ENCODE measurements around the gene RASA3.
"Not testable (repeated sequence)": the region's sequence is repeated elsewhere in the genome, so short reads cannot be mapped to it uniquely, and the experiment has no call there.

The RASA3 gene

DNA sequence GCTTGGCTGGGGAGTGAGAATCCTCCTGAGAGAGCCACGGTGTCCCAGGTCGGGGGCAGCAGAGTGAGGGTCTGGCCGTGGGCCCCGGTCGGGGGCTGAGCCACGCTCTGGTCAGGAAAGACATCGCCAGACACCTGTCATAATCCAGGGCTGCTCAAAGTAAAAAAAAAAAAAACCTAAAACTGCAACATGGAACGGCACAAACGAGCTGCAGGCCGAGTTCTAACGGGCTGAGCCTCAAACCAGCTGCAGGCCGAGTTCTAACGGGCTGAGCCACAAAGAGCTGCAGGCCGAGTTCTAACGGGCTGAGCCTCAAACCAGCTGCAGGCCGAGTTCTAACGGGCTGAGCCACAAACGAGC lies 21.6 kb downstream of the RASA3 start:
- FAIRE-seq, result not testable (repeated sequence)

DNA sequence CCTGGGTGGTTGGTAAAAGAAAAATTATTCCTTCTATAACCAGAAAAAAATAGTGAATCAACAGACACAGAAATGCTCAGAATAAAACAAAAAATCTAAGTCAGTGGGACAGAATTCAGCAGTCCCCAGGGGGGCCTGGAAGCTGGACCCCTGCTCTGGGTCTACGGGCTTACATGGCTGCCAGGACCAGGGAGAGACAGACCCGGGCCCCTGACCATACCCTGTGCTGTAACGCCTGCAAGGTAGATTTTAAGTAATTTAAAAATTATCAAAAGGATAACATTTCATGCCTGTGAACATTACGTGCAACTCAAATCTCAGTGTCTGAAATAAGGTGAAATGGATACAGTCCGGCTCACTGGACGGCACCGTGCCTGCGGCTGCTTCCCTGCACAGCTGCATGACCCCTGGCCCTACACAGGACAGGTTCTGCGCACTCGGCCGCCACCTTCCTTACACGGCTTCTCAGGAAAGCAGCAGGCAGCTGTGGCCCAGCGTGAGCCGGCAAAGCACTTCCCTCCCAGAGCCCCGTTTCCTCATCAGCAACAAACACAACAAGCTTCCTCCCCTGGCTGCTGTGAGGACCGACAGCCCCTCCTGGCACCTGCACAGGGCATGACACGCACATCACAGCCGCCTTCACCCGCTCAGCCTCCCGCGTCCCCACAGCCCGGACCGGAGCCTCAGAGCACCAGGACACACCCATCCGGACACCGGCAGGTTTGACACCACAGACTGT lies 22.2 kb downstream of the RASA3 start:
- no peak for FAIRE-seq

DNA sequence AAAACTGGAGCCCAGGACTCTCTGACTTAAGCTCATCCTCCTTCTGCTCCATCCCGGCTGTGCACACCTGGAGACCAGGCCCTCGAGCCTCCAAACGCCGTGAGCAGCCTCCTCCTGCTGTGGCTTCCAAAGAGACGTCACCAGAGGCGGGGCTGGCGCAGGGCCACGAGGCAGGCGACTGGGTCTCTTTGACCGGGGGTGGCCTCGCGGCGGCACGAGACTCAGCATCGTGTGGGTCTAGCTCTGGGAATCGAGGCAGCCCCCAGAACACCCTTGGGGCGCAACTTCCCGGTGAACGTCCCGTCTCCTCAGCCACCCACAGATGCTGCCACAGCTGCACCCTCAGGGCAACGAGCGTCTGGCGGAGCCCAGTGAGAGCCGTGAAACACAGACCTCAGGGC lies 22.8 kb downstream of the RASA3 start:
- no peak for FAIRE-seq

DNA sequence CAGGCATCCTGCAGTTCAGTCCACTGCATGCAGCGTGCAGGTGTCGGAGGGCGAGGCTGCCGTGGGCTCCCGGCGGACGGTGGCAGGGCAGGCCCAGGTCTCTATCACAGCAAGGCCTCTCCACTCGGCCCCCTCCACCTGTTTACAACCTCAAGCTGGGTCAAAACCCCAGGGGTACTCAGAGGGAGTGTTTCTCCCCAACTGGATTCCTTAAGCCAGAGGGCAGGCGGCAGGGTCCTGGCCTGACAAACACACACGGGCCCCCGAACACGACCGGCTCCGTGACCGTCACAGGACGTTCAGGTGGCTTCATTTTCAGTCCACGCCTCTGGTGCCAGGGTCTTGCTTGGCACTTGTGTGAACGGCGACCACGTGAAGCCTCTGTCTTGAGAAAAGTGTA lies 23.5 kb downstream of the RASA3 start:
- no peak for FAIRE-seq

DNA sequence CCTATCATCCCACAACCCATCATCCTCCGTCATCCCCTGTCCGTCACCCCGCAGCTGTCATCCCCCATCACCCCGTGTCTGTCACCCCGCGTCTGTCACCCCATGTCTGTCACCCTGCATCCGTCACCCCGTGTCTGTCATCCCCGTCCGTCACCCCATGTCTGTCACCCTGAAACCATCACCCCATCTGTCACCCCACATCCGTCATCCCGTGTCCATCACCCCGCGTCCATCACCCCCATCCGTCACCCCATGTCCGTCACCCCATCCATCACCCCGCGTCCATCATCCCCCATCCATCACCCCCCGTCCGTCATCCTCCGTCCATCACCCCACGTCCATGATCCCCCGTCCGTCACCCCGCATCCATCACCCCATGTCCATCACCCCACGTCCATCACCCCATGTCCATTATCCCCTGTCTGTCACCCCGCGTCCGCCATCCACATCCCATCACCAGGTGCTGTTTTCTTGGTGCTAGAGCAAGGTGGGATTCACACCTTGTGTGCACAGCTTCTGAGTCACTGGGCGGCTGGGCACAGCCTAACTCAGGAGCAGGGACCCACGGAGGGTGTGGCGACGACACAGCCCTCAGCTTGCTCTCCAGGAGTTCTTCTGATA lies 24.2 kb downstream of the RASA3 start:
- FAIRE-seq, result no peak

DNA sequence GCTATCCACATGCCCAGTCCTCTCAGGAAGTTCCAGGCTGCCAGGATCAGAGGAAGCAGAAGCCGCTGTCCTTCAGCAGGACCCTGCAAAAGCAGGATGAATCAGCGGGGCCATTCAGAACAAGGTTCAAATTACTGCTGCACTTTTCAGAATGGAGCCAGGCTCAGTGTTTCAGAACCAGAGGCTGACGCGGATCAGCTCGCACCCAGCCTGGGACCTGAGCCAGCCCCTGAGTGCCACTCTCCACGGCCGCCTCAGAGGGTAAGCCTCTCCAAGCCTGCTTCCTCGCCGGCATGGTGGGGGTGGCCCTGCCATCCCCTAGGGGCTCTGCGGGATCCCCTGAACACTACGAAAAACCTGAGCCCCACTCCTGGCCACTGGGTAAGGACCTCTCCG lies 24.7 kb downstream of the RASA3 start:
- no peak for FAIRE-seq

DNA sequence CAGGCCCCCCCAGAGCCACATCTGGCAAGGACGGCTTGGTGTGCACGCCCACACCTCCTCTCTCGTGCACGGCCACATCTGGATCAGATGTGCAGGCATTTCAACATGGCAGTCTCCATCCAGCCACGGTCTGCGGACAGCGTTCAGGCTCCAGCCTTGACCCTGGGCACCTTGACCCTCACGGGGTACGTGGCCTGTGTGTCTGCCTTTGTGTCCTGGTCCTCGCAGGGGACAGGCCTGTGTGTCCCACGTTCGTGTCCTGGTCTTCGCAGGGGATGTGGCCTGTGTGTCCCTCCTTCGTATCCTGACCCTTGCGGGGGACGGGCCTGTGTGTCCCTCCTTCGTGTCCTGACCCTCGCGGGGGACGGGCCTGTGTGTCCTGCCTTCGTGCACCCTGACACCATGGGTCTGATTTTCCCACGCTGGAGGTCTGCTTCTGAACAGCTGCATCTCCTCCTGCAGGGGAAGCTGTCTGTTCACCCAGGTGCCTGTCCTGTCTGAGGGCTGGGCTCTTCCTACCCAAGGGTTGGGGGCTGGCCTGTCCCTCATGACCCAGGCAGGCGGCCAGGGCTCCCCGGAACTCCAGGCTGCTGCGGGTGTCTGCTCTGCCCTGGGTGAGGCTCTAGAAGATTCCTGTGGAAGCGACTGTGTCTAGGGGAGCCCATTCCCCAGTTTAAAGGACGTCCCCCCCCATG lies 25.3 kb downstream of the RASA3 start:
- FAIRE-seq, result no peak

DNA sequence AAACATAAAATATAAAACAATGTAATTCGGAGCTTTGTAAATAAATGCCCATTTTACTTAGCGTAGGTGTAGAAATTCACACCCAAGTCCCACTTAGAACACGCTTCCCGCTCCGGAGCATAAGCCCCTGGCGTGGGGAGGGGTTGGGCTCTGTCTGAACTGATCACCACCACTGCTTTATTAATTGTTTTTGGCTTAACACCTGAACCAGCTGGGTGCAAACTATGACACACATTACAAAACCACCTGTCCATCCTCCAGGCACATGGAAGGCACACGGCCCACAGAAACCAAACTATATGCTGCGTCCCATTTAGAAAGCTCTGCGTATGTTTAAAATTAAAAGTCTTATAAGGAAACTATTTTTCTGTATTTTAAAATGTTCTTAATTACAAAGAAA lies 25.9 kb downstream of the RASA3 start:
- FAIRE-seq, result no peak

DNA sequence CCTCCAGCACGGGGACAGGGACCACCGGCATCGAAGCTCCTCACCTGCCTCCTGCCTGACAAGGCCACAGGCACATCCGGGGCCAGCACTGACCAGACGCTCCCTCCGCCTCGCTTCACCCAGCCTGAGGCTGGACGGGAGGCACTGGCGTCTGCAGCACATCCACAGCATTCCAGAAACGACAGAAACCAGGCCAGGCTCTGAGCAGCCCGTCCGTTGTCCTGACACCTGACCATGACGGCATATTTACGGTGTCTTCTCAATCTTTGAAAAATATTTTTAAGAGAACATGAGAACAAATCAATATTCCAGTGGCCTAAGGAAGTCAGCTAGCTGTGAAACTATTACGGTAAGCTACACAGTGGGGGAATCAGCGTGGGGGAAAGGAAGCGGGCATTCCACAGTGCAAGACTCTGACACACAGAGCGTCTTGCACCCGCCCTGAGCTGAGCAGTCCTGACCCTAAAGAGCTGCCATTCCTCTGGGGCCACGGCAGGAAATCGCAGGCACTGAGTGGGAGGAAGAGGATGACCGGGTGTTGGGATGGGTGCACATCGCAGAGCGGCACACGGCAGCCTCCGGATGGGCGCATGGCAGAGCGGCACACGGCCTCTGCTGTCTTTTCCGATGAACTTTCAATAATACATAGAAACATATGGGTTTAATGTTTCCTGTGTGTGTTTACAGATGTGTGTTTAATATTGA lies 26.8 kb downstream of the RASA3 start:
- no peak for FAIRE-seq

DNA sequence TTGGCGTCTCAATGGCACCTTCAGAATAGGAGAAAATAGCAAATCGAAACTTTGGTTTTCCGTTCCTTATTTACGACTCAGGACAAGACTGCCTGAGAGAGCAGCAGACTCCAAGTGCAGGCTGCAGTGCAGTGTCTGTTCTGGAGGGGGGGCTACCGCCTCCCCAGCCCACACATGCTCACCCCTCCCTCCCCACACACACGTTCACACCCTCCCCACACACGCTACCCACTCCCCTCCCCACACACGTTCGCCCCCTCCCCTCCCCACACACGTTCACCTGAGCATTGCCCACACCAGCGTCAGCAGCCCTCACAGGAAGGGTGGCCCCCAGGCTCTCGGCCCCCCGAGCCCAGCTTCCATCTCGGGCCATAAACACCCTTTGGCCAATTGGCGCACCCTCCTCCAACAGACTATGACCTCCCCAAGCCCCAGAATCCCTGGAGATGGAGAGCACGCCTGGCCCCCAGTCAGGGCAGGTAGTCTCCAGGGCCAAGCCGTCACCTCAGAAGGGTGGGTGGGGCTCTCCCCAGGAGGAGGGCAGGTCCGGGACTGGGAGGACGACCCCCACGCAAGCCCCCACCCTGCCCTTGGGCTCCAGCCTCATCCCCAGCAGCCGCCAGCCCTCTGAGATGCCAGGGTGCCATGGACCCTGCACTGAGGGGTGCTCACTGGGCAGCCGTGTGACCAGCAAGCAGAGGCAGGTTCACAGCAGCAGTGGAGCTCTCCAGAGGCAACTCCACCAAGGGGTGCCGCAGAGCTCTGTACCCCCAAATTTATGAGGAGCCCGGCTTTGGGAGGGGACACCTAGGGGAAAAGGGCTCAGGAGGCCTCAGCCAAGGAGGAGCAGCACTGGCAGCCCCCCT lies 27.5 kb downstream of the RASA3 start:
- FAIRE-seq, result no peak

DNA sequence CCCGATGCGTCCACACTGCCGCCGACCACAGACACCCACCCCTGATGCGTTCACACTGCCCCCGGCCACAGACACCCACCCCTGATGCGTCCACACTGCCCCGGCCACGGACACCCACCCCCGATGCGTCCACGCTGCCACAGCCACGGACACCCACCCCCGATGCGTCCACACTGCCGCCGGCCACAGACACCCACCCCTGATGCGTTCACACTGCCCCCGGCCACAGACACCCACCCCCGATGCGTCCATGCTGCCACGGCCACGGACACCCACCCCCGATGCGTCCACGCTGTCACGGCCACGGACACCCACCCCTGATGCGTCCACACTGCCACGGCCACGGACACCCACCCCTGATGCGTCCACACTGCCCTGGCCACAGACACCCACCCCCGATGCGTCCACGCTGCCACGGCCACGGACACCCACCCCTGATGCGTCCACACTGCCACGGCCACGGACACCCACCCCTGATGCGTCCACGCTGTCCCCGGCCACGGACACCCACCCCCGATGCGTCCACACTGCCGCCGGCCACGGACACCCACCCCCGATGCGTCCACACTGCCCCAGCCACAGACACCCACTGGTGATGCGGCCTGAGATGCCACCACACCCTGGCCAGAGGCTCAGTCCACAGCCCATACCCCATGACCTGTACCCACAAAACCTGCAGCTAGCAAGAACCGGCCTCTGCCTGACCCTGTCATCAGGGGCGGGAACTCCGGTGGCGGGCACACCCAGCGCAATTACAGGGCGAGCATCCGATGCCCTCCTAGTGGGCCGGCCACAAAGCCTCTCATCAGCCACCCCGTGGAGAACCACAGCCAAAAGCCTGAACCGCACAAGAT lies 28.4 kb downstream of the RASA3 start:
- no peak for FAIRE-seq

DNA sequence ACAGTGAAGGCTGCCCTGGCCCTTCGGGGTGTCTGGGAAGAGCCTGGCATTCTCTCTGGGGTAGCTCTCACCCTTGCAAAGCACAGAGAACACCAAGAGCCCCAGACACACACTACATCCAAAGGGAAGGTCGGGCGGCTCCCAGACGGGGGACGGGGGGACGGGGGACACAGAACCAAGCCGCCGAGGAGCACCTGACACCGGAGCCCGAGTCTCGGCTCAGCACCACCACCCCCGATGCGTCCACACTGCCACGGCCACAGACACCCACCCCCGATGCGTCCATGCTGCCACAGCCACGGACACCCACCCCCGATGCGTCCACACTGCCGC lies 29.2 kb downstream of the RASA3 start:
- FAIRE-seq, result not testable (repeated sequence)

DNA sequence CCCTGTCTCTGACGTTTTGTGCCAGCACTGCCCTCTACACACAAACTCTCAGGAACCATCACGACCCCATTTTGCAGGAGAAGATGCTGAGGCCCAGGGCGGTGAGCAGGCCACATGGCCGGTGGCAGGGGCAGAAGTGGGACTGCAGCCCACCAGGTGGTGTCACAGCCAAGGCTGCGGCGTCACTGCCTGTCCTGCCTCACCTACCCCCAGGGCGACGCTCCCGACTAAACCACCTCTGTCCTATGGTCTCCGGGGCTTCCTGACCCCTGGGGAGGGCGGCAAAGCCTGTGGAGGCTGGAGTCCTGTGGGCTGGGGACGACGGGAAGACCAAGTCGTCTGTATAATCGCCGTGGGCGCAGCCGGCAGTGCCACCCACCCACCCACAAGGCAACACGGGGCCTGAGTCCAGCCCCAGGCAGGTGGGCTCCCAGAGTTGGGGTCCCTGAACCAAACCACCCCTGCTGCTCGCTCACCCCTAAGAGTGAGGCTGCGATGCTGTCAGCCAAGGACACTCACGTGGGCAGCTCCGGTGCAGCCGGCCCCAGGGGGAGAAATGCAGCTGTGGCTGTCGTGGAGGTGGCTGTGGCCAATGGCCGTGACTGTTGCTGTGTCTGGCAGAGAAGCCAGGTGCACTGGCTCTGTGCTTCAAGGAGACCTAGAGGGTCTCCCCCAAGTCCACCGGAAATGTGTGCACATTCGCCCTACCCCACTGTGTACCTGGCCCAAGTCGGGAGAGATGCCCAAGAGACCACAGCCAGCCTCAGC lies 29.7 kb downstream of the RASA3 start:
- FAIRE-seq, result no peak

DNA sequence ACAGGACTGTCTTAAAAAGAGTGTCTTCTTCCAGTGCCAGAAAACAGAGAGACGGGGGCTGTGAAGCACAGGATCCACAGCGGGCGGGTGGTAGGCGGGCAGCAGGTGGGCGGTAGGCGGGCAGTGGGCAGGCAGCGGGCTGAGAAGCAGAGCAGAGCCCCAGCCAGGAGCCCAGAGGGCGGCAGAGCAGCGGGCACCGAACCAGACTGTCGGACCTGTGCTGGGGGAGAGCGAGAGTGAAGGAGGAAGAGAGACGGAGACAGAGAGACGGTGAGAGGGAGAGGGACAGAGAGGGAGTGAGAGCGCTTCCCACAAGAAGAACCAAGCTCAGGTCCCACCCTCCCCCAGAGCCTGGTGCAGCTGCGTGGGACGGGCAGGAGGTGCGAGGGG lies 30.3 kb downstream of the RASA3 start:
- no peak for FAIRE-seq

DNA sequence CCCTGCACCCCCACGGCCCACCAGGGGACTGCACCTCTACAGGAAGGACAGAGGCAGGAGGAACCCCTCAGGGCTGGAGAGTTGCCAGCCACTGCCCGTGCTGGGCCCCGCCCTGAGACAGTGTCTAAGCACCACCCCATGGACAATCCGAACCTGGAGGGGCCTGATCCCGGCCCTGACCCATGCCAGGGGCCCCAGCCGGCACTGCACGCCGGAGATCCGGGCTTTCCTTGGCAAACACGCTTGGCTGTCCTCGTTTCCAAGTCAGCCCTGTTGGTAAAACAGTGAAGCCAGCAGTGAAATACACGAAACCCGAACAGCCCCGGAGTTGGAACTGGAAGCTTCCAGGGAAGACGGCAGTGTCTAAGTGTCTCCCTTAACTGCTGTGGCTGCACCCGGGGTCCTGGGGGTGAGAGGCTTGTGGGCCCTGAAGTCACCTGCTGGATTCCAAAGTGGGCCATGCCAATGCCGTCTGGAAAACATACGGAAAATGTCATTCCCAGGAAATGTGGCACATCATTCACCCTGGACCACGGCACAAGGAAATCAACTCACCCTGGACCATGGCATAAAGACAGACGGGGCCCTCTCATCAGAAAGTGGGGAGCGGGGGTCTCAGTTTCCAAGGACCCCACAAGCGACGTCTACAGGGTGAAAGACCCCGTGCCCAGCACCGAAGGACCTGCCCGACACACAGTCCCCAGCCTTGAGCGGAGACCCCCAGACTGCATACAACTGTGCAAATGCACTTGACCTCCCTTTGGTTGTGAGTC lies 30.9 kb downstream of the RASA3 start:
- no peak for FAIRE-seq

DNA sequence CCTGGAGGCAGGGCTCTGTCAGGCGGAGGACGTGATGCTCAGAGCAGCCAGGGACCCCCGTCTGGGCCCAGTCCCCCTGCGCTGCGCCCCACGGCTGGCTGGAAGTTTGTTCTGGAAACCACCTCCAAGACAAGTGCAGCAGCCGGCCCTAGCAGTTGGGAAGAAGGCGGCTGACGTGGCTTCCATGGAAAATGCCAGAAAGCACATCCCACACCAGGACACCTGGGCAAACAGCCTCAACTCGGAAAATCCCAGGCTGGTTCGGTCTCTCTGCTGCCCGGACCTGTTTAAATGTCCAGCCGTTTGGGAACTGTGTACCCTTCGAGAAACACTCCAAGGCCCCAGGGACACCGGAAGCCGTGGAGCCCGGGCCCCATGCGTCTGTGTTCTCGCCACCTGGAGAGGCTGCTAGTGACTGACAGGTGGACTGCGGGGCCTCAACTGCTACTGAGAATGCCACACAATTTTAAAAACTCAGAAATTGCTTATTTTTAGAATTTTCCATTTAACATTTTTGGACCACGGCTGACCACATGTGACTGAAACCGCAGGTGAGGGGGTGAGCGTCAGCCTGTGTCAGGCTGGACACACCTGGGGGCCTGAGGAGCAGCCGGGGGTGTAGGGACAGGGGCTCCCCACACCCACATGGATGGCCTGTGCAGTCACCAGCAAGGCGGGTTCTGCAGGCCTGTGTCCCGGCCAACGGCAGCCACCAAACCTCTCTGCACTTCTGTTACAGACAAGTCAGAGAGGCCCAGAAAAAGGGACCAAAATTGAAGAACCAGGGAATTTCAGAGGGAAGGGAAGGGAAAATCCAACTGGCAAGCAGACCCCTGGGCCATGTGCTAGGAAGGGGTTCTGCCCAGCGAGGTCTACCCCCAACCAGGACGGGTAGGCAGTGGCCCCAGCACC lies 31.7 kb downstream of the RASA3 start:
- no peak for FAIRE-seq

DNA sequence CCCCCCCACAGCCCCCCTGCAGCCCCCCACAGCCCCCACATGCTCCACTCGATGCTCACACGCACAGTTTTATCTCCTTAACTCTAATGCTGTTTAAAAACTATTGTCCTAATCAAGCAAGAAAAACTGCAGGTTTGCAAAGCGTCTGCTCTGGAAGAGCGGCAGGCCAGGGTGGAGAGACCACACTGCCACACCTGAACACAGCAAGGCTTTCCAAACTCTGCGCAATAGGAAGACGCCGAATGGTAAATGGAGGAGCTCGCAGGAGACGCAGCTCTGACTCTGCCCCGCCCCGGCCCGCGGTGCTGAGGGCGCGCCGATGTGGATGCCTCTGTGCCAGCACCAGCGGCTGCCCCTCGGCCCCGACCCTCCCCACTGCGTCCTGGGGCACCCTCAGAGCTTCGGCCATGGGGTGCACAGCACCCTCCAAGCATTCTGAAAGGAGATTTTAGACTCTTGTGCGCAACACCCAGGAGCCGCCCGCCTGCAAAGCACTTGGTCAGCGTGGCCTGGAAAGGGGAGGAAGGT lies 32.4 kb downstream of the RASA3 start:
- no peak for FAIRE-seq

DNA sequence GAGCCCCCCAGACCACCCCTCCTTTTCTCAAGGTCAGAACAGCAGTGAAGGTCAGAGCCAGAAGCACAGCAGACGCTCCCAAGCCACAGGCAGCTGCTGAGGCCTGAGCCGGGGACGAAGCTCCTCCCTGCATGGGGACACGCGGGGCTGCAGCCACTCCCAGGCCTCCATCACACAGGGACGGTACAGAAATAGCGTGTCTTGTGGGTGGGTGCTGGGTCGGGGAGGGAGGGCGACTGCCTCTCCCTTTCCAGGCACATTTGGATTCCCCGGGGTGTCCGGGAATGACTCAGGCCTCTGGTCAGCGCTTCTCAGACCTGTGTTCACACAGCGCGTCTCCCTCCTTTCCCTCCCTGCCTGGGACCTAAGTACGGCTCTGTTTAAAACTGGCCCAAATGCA lies 33.2 kb downstream of the RASA3 start:
- no peak for FAIRE-seq

DNA sequence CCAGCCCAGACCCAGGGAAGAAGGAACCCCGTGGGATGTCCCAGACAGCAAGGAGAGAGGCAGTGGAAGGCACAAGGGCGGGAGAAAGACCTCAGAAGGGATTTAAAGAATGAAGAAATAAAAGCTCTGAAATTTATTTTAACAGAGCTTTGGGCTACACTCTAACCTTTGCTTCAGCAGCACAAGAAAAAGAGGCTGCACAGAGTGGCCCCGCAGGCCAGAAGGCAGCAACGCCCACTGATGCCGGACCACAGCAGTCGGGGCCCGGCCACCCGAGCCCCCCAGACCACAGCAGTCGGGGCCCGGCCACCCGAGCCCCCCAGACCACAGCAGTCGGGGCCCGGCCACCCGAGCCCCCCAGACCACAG lies 33.8 kb downstream of the RASA3 start:
- not testable (repeated sequence) for FAIRE-seq

Data from islet of Langerhans (tissue), 1 donor.